AG10803 (cell line): ENCODE results near the gene KIF3B.
"Not testable (repeated sequence)": the region's sequence is repeated elsewhere in the genome, so short reads cannot be mapped to it uniquely, and the experiment has no call there.

Experiments
- DNase-seq: peaks from one replicate; pipeline ENCODE4 v3.0.0; 2010; ENCODE audit warnings: low read depth
- H3K4me3 ChIP-seq: 2 replicates; pipeline ENCODE4 v1.5.1; 2011; ENCODE audit warnings: mild to moderate bottlenecking, low read length, control low read depth
- CTCF ChIP-seq: conservative IDR thresholded peaks from 2 replicates; pipeline ENCODE4 v1.5.1; 2011; ENCODE audit warnings: mild to moderate bottlenecking, low read length, control low read depth, inconsistent platforms

Gene KIF3B

GRCh38 chr20:32321390-32321789 lies 43.9 kb downstream of the KIF3B start:
- DNase-seq, result no peak
- no peak for TF ChIP-seq CTCF
- no peak overlapping the region for H3K4me3 ChIP-seq

GRCh38 chr20:32322260-32322659 lies 44.8 kb downstream of the KIF3B start:
- not testable (repeated sequence) for H3K4me3 ChIP-seq, DNase-seq

- H3K4me3 ChIP-seq, DNase-seq: not testable (repeated sequence)
Measured at GRCh38 chr20:32323761-32324160, 46.3 kb downstream of the KIF3B start.

- H3K4me3 ChIP-seq, result no peak overlapping the region
- no peak for DNase-seq
- no peak for TF ChIP-seq CTCF
Measured at GRCh38 chr20:32325706-32326503, 48.5 kb downstream of the KIF3B start.

- TF ChIP-seq CTCF, result no peak
- DNase-seq, result no peak
- H3K4me3 ChIP-seq, result no peak overlapping the region
Measured at GRCh38 chr20:32326504-32326845, 49.0 kb downstream of the KIF3B start.

GRCh38 chr20:32327087-32327681 lies 49.7 kb downstream of the KIF3B start:
- no peak for TF ChIP-seq CTCF
- DNase-seq, result no peak
- no peak overlapping the region for H3K4me3 ChIP-seq

- no peak for DNase-seq
- no peak for TF ChIP-seq CTCF
- H3K4me3 ChIP-seq, result no peak overlapping the region
Measured at GRCh38 chr20:32329817-32330554, 52.5 kb downstream of the KIF3B start.

- no peak overlapping the region for H3K4me3 ChIP-seq
- no peak for TF ChIP-seq CTCF
- DNase-seq, result no peak
Measured at GRCh38 chr20:32330555-32330897, 53.1 kb downstream of the KIF3B start.
